ENCODE measurements around the gene ORC3.
"Not testable (repeated sequence)": the region's sequence is repeated elsewhere in the genome, so short reads cannot be mapped to it uniquely, and the experiment has no call there.

The ORC3 gene

GRCh38 chr6:87600576-87600975, 10.6 kb downstream of the ORC3 start:
- no peak for DNase-seq (ENCODE audit: low spot score)

GRCh38 chr6:87606199-87606598, 16.3 kb downstream of the ORC3 start:
- no peak for DNase-seq (ENCODE audit: low spot score)

- no peak for DNase-seq (ENCODE audit: low spot score)
Observed at GRCh38 chr6:87608802-87609201, 18.9 kb downstream of the ORC3 start.

GRCh38 chr6:87613018-87613417, 23.1 kb downstream of the ORC3 start:
- DNase-seq (ENCODE audit: low spot score), result not testable (repeated sequence)

GRCh38 chr6:87617405-87617804, 27.5 kb downstream of the ORC3 start:
- no peak for DNase-seq (ENCODE audit: low spot score)

- DNase-seq (ENCODE audit: low spot score), result no peak
Observed at GRCh38 chr6:87618531-87618930, 28.6 kb downstream of the ORC3 start.

- no peak for DNase-seq (ENCODE audit: low spot score)
Observed at GRCh38 chr6:87623248-87623647, 33.3 kb downstream of the ORC3 start.

GRCh38 chr6:87628424-87628823, 38.5 kb downstream of the ORC3 start:
- DNase-seq (ENCODE audit: low spot score), result no peak

- DNase-seq (ENCODE audit: low spot score), result no peak
Observed at GRCh38 chr6:87628881-87629280, 38.9 kb downstream of the ORC3 start.

- no peak for DNase-seq (ENCODE audit: low spot score)
Observed at GRCh38 chr6:87630746-87631145, 40.8 kb downstream of the ORC3 start.

GRCh38 chr6:87633851-87634250, 43.9 kb downstream of the ORC3 start:
- DNase-seq (ENCODE audit: low spot score), result no peak

GRCh38 chr6:87636315-87636714, 46.4 kb downstream of the ORC3 start:
- DNase-seq (ENCODE audit: low spot score), result no peak

GRCh38 chr6:87637106-87637505, 47.2 kb downstream of the ORC3 start:
- DNase-seq (ENCODE audit: low spot score), result no peak

GRCh38 chr6:87639373-87639772, 49.4 kb downstream of the ORC3 start:
- DNase-seq (ENCODE audit: low spot score), result no peak

GRCh38 chr6:87641065-87641692, 51.2 kb downstream of the ORC3 start:
- DNase-seq (ENCODE audit: low spot score), result no peak

GRCh38 chr6:87645080-87645479, 55.1 kb downstream of the ORC3 start:
- DNase-seq (ENCODE audit: low spot score), result no peak

- no peak for DNase-seq (ENCODE audit: low spot score)
Observed at GRCh38 chr6:87653074-87653962, 63.4 kb downstream of the ORC3 start.

- DNase-seq (ENCODE audit: low spot score), result no peak
Observed at GRCh38 chr6:87654122-87654521, 64.2 kb downstream of the ORC3 start.

- no peak for DNase-seq (ENCODE audit: low spot score)
Observed at GRCh38 chr6:87654875-87655454, 65.0 kb downstream of the ORC3 start.

GRCh38 chr6:87655824-87656223, 65.9 kb downstream of the ORC3 start:
- no peak for DNase-seq (ENCODE audit: low spot score)

GRCh38 chr6:87656857-87657256, 66.9 kb downstream of the ORC3 start:
- no peak for DNase-seq (ENCODE audit: low spot score)

- DNase-seq (ENCODE audit: low spot score), result peak; percentile 42
Observed at GRCh38 chr6:87658516-87658915, 68.6 kb downstream of the ORC3 start.

- no peak for DNase-seq (ENCODE audit: low spot score)
Observed at GRCh38 chr6:87660226-87660911, 70.4 kb downstream of the ORC3 start.
